IPS-15b (cell line): ENCODE measurements around the gene CP.
"Not testable (repeated sequence)": the region's sequence is repeated elsewhere in the genome, so short reads cannot be mapped to it uniquely, and the experiment has no call there.

Experiments
- H3K27me3 ChIP-seq: one replicate; pipeline ENCODE4 v1.6.1; 2013; ENCODE audit warnings: low read length; ENCODE audit not compliant: control insufficient read depth, insufficient read depth
- H3K36me3 ChIP-seq: one replicate; pipeline ENCODE4 v1.6.1; 2013; ENCODE audit warnings: low read length; ENCODE audit not compliant: control insufficient read depth, insufficient read depth
- H3K4me1 ChIP-seq: one replicate; pipeline ENCODE4 v1.6.1; 2013; ENCODE audit warnings: mild to moderate bottlenecking, low read length; ENCODE audit not compliant: control insufficient read depth, insufficient read depth
- H3K4me3 ChIP-seq: one replicate; pipeline ENCODE4 v1.5.1; 2013; ENCODE audit warnings: low read depth, low read length
- H3K9ac ChIP-seq: one replicate; pipeline ENCODE4 v1.6.1; 2013; ENCODE audit warnings: low read depth, mild to moderate bottlenecking, low read length
- H3K9me3 ChIP-seq: one replicate; pipeline ENCODE4 v1.6.1; 2013; ENCODE audit warnings: mild to moderate bottlenecking, low read length; ENCODE audit not compliant: control insufficient read depth, insufficient read depth

CP gene

DNA sequence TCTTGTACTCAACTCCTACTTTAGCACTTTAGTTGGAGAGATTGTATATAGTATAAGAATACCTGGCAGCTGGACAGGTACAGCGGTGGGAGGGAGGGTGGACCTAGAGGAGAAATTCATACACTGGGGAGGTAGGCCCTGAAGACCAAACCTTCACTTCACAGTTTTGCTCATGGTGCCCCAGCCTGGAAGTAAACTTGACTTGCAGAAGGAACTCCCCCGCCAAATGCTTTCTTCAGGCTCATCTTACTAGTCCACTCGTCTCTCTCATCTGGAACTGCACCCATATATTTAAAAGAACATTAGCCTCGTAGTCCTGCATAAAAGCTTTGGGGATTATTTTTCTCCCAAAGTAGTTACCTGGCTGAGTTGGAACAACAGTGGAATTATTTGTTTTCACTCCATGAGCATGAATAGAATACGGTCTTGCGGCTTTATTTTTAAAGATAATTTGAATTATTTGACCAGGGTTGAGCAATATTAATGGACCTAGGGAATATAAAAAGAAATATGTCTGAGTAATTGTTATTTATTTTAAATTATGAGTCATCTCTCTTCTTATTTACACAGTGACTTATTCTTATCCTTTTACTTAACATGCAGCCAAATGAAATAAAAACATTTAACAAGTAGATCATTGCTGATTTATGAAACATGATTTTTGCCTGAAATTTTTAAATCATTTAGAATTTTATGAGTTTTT, 25.5 kb upstream of the CP start:
- Histone ChIP-seq H3K27me3 (no peaks in the 10 kb centered on the region), H3K9me3 (no peaks in the 10 kb centered on the region), H3K36me3 (no peaks in the 10 kb centered on the region), H3K9ac (no peak overlapping the region), H3K4me3 (no peak overlapping the region), H3K4me1 (peaks cover 12% of the 10 kb centered on the region)

DNA sequence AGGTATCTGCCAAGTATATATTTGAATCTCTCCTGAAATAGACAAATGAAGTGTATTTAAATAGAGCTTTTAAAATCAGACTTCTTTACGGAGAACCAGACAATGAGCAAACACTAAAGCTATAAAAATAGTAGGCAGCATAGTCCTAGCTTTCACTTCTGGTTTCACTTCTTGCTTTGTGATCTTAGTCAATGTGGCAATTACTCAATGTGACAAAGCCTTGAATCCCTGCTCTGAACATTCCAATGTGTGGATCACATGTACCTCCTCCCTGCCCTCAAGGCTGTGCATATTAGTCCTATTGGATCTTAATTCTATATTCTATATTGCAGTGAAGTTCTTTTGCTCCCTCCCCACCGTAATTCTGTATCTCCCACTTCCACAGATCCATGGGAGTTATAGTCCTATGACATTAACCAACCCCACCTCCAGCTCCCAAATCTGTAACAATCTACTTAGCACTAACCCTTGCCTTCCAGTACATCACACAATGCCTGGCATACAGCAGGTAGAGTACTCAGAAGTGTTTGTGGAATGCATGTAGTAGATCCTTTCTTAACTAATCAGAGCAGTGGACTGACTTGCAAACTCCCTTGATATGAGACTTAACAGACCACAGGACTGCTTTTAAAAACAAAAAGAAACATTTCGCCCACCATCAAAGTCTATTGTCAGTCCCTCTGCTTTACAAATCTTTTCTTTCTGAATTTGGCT, 24.3 kb upstream of the CP start:
- Histone ChIP-seq H3K4me3 (no peak overlapping the region), H3K4me1 (peaks cover 12% of the 10 kb centered on the region), H3K27me3 (no peaks in the 10 kb centered on the region), H3K36me3 (no peaks in the 10 kb centered on the region), H3K9ac (no peak overlapping the region), H3K9me3 (no peaks in the 10 kb centered on the region)

DNA sequence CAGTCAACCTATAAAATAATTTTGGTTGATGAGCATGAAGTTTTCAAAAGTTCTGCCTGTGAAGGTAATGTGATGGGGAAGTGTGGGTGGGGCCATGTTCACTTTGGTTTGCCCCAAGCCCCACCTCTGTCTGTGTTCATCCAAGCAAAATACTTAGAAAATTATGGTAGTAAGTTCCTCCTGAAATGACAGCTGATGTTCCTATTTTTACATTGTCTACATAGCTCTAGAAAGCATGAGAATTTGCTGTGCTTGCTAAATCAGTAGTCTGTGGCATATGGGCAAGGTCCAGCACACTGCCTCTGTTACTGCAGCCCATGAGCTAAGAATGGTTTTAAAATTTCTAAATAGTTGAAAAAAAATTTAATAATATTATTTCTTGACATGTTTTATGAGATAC, 21.9 kb upstream of the CP start:
- H3K4me1 ChIP-seq = peaks cover 6% of the 10 kb centered on the region
- H3K9ac ChIP-seq = no peak overlapping the region
- H3K36me3 ChIP-seq = no peaks in the 10 kb centered on the region
- no peak overlapping the region for H3K4me3 ChIP-seq
- no peaks in the 10 kb centered on the region for H3K9me3 ChIP-seq
- no peaks in the 10 kb centered on the region for H3K27me3 ChIP-seq

- Histone ChIP-seq H3K27me3 (no peaks in the 10 kb centered on the region), H3K4me3 (no peak overlapping the region), H3K9me3 (no peaks in the 10 kb centered on the region), H3K36me3 (no peaks in the 10 kb centered on the region), H3K9ac (no peak overlapping the region), H3K4me1 (no peaks in the 10 kb centered on the region)
These were observed 17.8 kb upstream of the CP start for GRCh38 chr3:149239357-149239936.

DNA sequence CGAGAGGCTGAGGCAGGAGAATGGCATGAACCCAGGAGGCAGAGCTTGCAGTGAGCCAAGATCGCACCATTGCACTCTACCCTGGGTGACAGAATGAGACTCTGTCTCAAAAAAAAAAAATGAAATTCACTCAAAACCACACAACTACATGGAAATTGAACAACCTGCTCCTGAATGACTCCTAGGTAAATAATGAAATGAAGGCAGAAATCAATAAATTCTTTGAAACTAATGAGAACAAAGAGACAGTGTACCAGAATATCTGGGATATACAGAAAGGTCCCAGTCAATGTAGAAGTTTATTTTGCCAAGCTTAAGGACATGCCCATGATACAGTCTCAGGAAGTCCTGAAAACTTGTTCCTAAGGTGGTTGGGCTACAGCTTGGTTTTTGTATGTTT, 16.6 kb upstream of the CP start:
- H3K4me3 ChIP-seq, H3K27me3 ChIP-seq, H3K36me3 ChIP-seq, H3K9ac ChIP-seq, H3K4me1 ChIP-seq, H3K9me3 ChIP-seq: not testable (repeated sequence)

- Histone ChIP-seq H3K9ac (no peak overlapping the region), H3K4me3 (no peak overlapping the region), H3K4me1 (no peaks in the 10 kb centered on the region), H3K27me3 (no peaks in the 10 kb centered on the region), H3K36me3 (no peaks in the 10 kb centered on the region), H3K9me3 (no peaks in the 10 kb centered on the region)
These were observed 14.2 kb upstream of the CP start for GRCh38 chr3:149235599-149236424.

GRCh38 chr3:149234671-149235245, 13.1 kb upstream of the CP start:
- no peak overlapping the region for H3K4me3 ChIP-seq

DNA sequence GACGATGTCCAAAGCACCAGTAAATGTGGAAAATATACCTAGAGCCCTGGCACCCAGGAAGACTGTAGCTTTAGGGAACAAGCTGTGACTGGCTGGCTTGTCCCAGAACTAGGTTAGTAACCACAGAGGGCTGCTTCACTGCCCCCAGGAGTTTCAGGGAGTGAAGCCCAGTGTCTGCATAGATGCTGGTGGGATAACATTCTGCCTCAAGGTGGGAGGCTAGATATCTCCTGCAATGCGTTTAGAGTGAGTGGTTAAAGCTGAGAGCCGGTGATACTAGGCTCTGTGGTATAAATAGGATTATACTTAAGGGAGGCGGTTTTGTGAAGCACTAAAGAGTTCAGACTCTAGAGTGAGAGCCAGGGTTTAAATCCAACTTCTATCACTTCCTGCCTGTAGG, 11.7 kb upstream of the CP start:
- Histone ChIP-seq H3K4me1 (no peaks in the 10 kb centered on the region), H3K27me3 (no peaks in the 10 kb centered on the region), H3K4me3 (no peak overlapping the region), H3K36me3 (no peaks in the 10 kb centered on the region), H3K9me3 (no peaks in the 10 kb centered on the region), H3K9ac (no peak overlapping the region)

More at GRCh38 chr3:149234671-149235245, 13.1 kb upstream of the CP start:
- H3K27me3 ChIP-seq = no peaks in the 10 kb centered on the region
- H3K9me3 ChIP-seq = no peaks in the 10 kb centered on the region
- no peaks in the 10 kb centered on the region for H3K4me1 ChIP-seq
- H3K9ac ChIP-seq = no peak overlapping the region
- H3K36me3 ChIP-seq = no peaks in the 10 kb centered on the region

DNA sequence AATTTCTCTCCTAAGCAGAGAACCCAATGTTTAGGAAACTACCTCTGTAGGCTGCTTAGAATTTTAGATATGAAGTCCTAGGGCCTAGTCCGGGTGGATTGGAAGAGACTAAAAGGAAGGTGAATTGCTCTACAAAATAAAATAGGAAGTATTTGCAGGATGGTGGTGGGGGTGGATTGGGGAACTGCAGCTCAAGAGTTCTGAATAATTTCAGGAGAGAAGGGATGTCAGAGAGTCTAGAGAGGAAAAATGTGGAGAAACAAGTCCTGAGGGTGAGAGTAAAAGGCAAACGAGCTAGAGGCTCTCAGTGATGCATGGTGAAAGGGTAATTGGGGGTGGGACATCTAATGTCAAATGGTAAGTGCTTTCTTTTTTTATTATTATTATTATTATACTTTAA, 10.2 kb upstream of the CP start:
- Histone ChIP-seq H3K9me3 (no peaks in the 10 kb centered on the region), H3K4me3 (no peak overlapping the region), H3K4me1 (no peaks in the 10 kb centered on the region), H3K9ac (no peak overlapping the region), H3K36me3 (no peaks in the 10 kb centered on the region), H3K27me3 (no peaks in the 10 kb centered on the region)

DNA sequence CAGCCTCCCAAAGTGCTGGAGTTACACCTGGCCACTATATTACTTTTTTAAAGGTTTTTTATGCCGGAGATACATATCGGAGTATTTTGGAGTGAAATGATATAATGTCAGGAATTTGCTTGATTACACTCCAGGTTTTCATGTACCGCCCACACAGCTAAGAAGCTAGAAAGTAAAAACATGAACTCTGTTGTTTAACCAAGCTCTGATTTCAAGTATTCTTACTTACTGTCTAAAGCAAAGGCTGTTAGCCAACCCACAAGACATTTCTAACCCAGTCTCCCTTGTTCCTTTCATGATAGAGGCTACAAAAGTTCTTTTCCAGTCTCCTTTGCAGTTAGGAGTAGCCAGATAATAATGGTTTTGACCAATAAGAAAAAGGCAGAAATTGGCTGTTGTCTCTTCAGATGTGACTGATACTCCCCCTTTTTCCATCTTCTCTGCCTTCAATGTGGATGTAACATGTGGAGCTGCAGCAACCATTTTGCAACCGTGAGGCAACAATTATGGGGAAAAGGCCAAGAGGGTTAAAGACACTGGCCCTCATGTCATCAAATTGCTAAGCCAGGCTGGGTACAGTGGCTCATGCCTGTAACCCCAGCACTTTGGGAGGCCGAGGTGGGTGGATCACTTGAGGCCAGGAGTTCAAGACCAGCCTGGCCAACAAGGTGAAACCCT, 6.1 kb upstream of the CP start:
- Histone ChIP-seq H3K27me3 (no peaks in the 10 kb centered on the region), H3K36me3 (no peaks in the 10 kb centered on the region), H3K9me3 (no peaks in the 10 kb centered on the region), H3K9ac (no peak overlapping the region), H3K4me1 (no peaks in the 10 kb centered on the region), H3K4me3 (no peak overlapping the region)

GRCh38 chr3:149226776-149227175, 5.1 kb upstream of the CP start:
- Histone ChIP-seq H3K9ac (no peak overlapping the region), H3K4me3 (no peak overlapping the region), H3K27me3 (no peaks in the 10 kb centered on the region), H3K4me1 (no peaks in the 10 kb centered on the region), H3K9me3 (no peaks in the 10 kb centered on the region), H3K36me3 (no peaks in the 10 kb centered on the region)
